Vagina (tissue), 2 donors: ENCODE results near the gene ESRP2.

Experiments
- CTCF ChIP-seq, 3 experiments: fragments of 450-650 bp in 2 of 3; fragments of 200-600 bp in 1 of 3; sonication (generic) in 1 of 3; IDR thresholded peaks; one replicate each; pipeline ENCODE4 v1.5.1; 2017 to 2019; ENCODE audit warnings: antibody characterized with exemption in 3 of 3, mild to moderate bottlenecking in 2 of 3, moderate library complexity in 2 of 3
- POLR2A ChIP-seq, 2 donors: fragments of 450-650 bp; IDR thresholded peaks; one replicate each; pipeline ENCODE4 v1.6.1; 2017; ENCODE audit warnings: antibody characterized with exemption in 2 of 2, mild to moderate bottlenecking in 2 of 2, moderate library complexity in 2 of 2
- POLR2AphosphoS5 ChIP-seq, 2 donors: sonication (generic); formaldehyde crosslinking; IDR thresholded peaks; one replicate each; pipeline ENCODE4 v1.9.0; 2017; ENCODE audit warnings: antibody characterized with exemption in 2 of 2, mild to moderate bottlenecking in 2 of 2, low read depth in 1 of 2; ENCODE audit not compliant: insufficient read depth in 1 of 2

- TF ChIP-seq CTCF (IDR thresholded peaks at IDR 0.05) (no peak), POLR2A (IDR thresholded peaks at IDR 0.05) (no peak), POLR2AphosphoS5 (IDR thresholded peaks at IDR 0.05; ENCODE audit: insufficient read depth in 1 of 2, low read depth in 1 of 2) (no peak)
Measured at GRCh38 chr16:68242926-68243858, 7.3 kb upstream of the ESRP2 start.
